Activated CD4-positive, alpha-beta T cell treated with anti-CD3 and anti-CD28 coated beads for 36 hours (primary cell): ENCODE data around the gene C20orf173. TPM values are rescaled to one million over a fixed set of nuclear protein-coding genes. Genes with fewer than 3 reads are reported as not detected.
"Not testable (repeated sequence)": the region's sequence is repeated elsewhere in the genome, so short reads cannot be mapped to it uniquely, and the experiment has no call there.

Experiments used
- ATAC-seq: fragments of 200-7000 bp; cut with Tn5 transposase; one replicate; pipeline ENCODE4 v1.10.0; 2021; ENCODE audit warnings: mild to moderate bottlenecking, moderate library complexity
- CTCF ChIA-PET: fragments of 350-600 bp; sonication (Branson Sonifier 250); formaldehyde crosslinking; loops from one replicate; lab custom pipeline; 2021; ENCODE audit warnings: antibody characterized with exemption; lab: Charles Lee
- POLR2A ChIA-PET: fragments of 350-600 bp; sonication (Branson Sonifier 250); formaldehyde crosslinking; loops from one replicate; lab custom pipeline; 2021; ENCODE audit warnings: antibody characterized with exemption, inconsistent platforms; lab: Charles Lee
- DNase-seq: peaks from one replicate; pipeline ENCODE4 v3.0.0-alpha.2; 2020
- H3K27ac Mint-ChIP-seq: one replicate; pipeline ENCODE4 v1.8.0; 2021; ENCODE audit warnings: mixed read lengths
- H3K27me3 Mint-ChIP-seq: one replicate; pipeline ENCODE4 v1.8.0; 2021; ENCODE audit warnings: mixed read lengths
- H3K36me3 Mint-ChIP-seq: one replicate; pipeline ENCODE4 v1.8.0; 2021; ENCODE audit warnings: low read depth, mixed read lengths
- H3K4me1 Mint-ChIP-seq: one replicate; pipeline ENCODE4 v1.8.0; 2021; ENCODE audit warnings: mixed read lengths
- H3K4me3 Mint-ChIP-seq: one replicate; pipeline ENCODE4 v1.8.0; 2021; ENCODE audit warnings: mild to moderate bottlenecking, moderate library complexity, mixed read lengths
- H3K9me3 Mint-ChIP-seq: one replicate; pipeline ENCODE4 v1.8.0; 2021; ENCODE audit warnings: low read depth, mixed read lengths
- intact Hi-C, 2 experiments: fragments of 100-400 bp; cut with DNase I in 1 of 2; cut with micrococcal nuclease in 1 of 2; formaldehyde crosslinking; loops; one replicate each; pipeline versions ENCODE4 v1.14.2 to v1.15.1; 2022 to 2024; cut with DNase I, micrococcal nuclease
- total RNA-seq, 2 experiments: library from RNA; stranded (reverse); gene quantifications; one replicate each; pipeline ENCODE4 v1.2.3, GENCODE V29; 2021

C20orf173 gene
- total RNA-seq, 2 experiments from 2014 or later = not detected

GRCh38 chr20:35546127-35546526, 16.7 kb upstream of the C20orf173 start:
- ChIA-PET POLR2A (no interaction called here), CTCF (interaction anchor here (0.8 kb wide), 1 partner anchor 447 kb away, joined by 3 read pairs; no protein-coding TSS in a partner anchor)
- H3K36me3 Mint-ChIP-seq = peaks cover 12% of the 10 kb centered on the region
- no peaks in the 10 kb centered on the region for H3K9me3 Mint-ChIP-seq
- intact Hi-C loops = no loop called here
- DNase-seq (no peak), ATAC-seq (no peak)
- no peaks in the 10 kb centered on the region for H3K27me3 Mint-ChIP-seq
- H3K4me1 Mint-ChIP-seq = peaks cover 15% of the 10 kb centered on the region
- H3K27ac Mint-ChIP-seq = no peak overlapping the region
- H3K4me3 Mint-ChIP-seq = no peak overlapping the region

- H3K9me3 Mint-ChIP-seq, H3K27me3 Mint-ChIP-seq, ATAC-seq, DNase-seq, H3K4me3 Mint-ChIP-seq, H3K27ac Mint-ChIP-seq, POLR2A ChIA-PET, CTCF ChIA-PET: not testable (repeated sequence)
- Mint-ChIP-seq H3K36me3 (peaks cover 10% of the 10 kb centered on the region), H3K4me1 (peaks cover 15% of the 10 kb centered on the region)
- intact Hi-C loops = loop anchor here (5.0 kb wide), 8 partner anchors 72 to 1858 kb away; partner anchors contain the start of genes CPNE1 (in 1 of the 2), E2F1 (in 1 of the 2), EDEM2 (in 1 of the 2) and RALY (in 1 of the 2)
Observed at GRCh38 chr20:35544941-35545340, 15.5 kb upstream of the C20orf173 start.

GRCh38 chr20:35544436-35544835, 15.0 kb upstream of the C20orf173 start:
- Mint-ChIP-seq H3K36me3 (peaks cover 8% of the 10 kb centered on the region), H3K9me3 (no peaks in the 10 kb centered on the region), H3K27ac (no peak overlapping the region), H3K4me3 (no peak overlapping the region), H3K27me3 (no peaks in the 10 kb centered on the region), H3K4me1 (peaks cover 15% of the 10 kb centered on the region)
- CTCF ChIA-PET = interaction anchor here (1.1 kb wide), 1 partner anchor 75 kb away, joined by 3 read pairs; no protein-coding TSS in a partner anchor
- POLR2A ChIA-PET = no interaction called here
- no peak for ATAC-seq
- DNase-seq = no peak
- intact Hi-C loops = loop anchor here (5.0 kb wide), 8 partner anchors 73 to 1857 kb away; partner anchors contain the start of genes CPNE1 (in 1 of the 2), E2F1 (in 1 of the 2), EDEM2 (in 1 of the 2) and RALY (in 1 of the 2)

- ATAC-seq = no peak
- peak overlapping the region; percentile 83 for H3K4me3 Mint-ChIP-seq
- peak overlapping the region; percentile 83 for H3K27ac Mint-ChIP-seq
- no peaks in the 10 kb centered on the region for H3K27me3 Mint-ChIP-seq
- intact Hi-C loops = loop anchor here (1.0 to 5.0 kb wide), 16 partner anchors 73 to 1856 kb away; partner anchors contain the start of genes CPNE1 (in 2 of the 2), RBM12 (in 2 of the 2), SCAND1 (in 2 of the 2) and AAR2 (in 1 of the 2)
- ChIA-PET CTCF (interaction anchor here (0.7 to 1.0 kb wide), 2 partner anchors 58 to 341 kb away, joined by 3 read pairs; no protein-coding TSS in a partner anchor), POLR2A (interaction anchor here (0.5 to 2.0 kb wide), 5 partner anchors 52 to 411 kb away, joined by 3 to 9 read pairs (median 5); partner anchors contain the start of gene SCAND1)
- H3K36me3 Mint-ChIP-seq = peaks cover 4% of the 10 kb centered on the region
- no peaks in the 10 kb centered on the region for H3K9me3 Mint-ChIP-seq
- H3K4me1 Mint-ChIP-seq = peaks cover 15% of the 10 kb centered on the region
- no peak for DNase-seq
Observed at GRCh38 chr20:35542990-35543389, 13.5 kb upstream of the C20orf173 start.

- peak within 1 kb of the TSS; percentile 83 for H3K27ac Mint-ChIP-seq
- intact Hi-C loops = loop anchor here (1.0 to 5.0 kb wide), 19 partner anchors 74 to 1855 kb away; partner anchors contain the start of genes CEP250 (in 2 of the 2), CPNE1 (in 2 of the 2), RBM12 (in 2 of the 2) and SCAND1 (in 2 of the 2)
- ChIA-PET CTCF (interaction anchor here (0.7 to 1.3 kb wide), 4 partner anchors 59 to 413 kb away, joined by 3 to 5 read pairs (median 3); partner anchors contain the start of gene SCAND1), POLR2A (interaction anchor here (0.6 to 2.0 kb wide), 6 partner anchors 74 to 412 kb away, joined by 3 to 9 read pairs (median 5); partner anchors contain the start of genes CEP250, SCAND1 and SPAG4)
- DNase-seq (peak; percentile 99), ATAC-seq (peak; percentile 99)
- H3K9me3 Mint-ChIP-seq = no peaks in the 10 kb centered on the region
- H3K27me3 Mint-ChIP-seq = no peaks in the 10 kb centered on the region
- H3K36me3 Mint-ChIP-seq = peaks cover 4% of the 10 kb centered on the region
- H3K4me3 Mint-ChIP-seq = peak within 1 kb of the TSS; percentile 83
- peaks cover 15% of the 10 kb centered on the region for H3K4me1 Mint-ChIP-seq
Observed at GRCh38 chr20:35541783-35542662, 12.6 kb upstream of the C20orf173 start, which contains the start of gene ERGIC3. ERGIC3 (plus strand) TSS chr20:35542078; CDS start chr20:35542098, 20 bp downstream.

- Mint-ChIP-seq H3K9me3 (no peaks in the 10 kb centered on the region), H3K27me3 (no peaks in the 10 kb centered on the region), H3K36me3 (peaks cover 4% of the 10 kb centered on the region), H3K27ac (peak overlapping the region; percentile 34), H3K4me3 (peak overlapping the region; percentile 83), H3K4me1 (peaks cover 15% of the 10 kb centered on the region)
- POLR2A ChIA-PET = interaction anchor here (1.2 to 2.0 kb wide), 5 partner anchors 74 to 413 kb away, joined by 3 to 9 read pairs (median 5); partner anchors contain the start of genes CEP250, SCAND1 and SPAG4
- CTCF ChIA-PET = interaction anchor here (0.6 to 1.3 kb wide), 3 partner anchors 10 to 414 kb away, joined by 3 to 5 read pairs (median 3); partner anchors contain the start of gene SCAND1
- DNase-seq = no peak
- intact Hi-C loops = loop anchor here (1.0 to 5.0 kb wide), 12 partner anchors 76 to 1854 kb away; partner anchors contain the start of genes CEP250 (in 1 of the 2), CPNE1 (in 1 of the 2), E2F1 (in 1 of the 2) and EDEM2 (in 1 of the 2)
- no peak for ATAC-seq
Observed at GRCh38 chr20:35541118-35541782, 11.8 kb upstream of the C20orf173 start.

- Mint-ChIP-seq H3K9me3 (no peaks in the 10 kb centered on the region), H3K4me1 (peaks cover 15% of the 10 kb centered on the region), H3K4me3 (no peak overlapping the region), H3K36me3 (peaks cover 4% of the 10 kb centered on the region), H3K27me3 (no peaks in the 10 kb centered on the region), H3K27ac (no peak overlapping the region)
- ChIA-PET CTCF (interaction anchor here (0.6 kb wide), 1 partner anchor 237 kb away, joined by 3 read pairs; no protein-coding TSS in a partner anchor), POLR2A (no interaction called here)
- ATAC-seq (peak; percentile 20), DNase-seq (peak; percentile 58)
- intact Hi-C loops = loop anchor here (5.0 kb wide), 8 partner anchors 78 to 1852 kb away; partner anchors contain the start of genes CPNE1 (in 1 of the 2), E2F1 (in 1 of the 2), EDEM2 (in 1 of the 2) and RALY (in 1 of the 2)
Observed at GRCh38 chr20:35539756-35540212, 10.3 kb upstream of the C20orf173 start.

GRCh38 chr20:35527122-35527769, 2.2 kb downstream of the C20orf173 start:
- H3K36me3 Mint-ChIP-seq = no peaks in the 10 kb centered on the region
- CTCF ChIA-PET = interaction anchor here (0.6 to 0.9 kb wide), 3 partner anchors 137 to 608 kb away, joined by 3 read pairs; no protein-coding TSS in a partner anchor
- H3K4me3 Mint-ChIP-seq = no peak overlapping the region
- POLR2A ChIA-PET = no interaction called here
- no peak for ATAC-seq
- H3K27ac Mint-ChIP-seq = no peak overlapping the region
- H3K9me3 Mint-ChIP-seq = no peaks in the 10 kb centered on the region
- no peaks in the 10 kb centered on the region for H3K4me1 Mint-ChIP-seq
- intact Hi-C loops = no loop called here
- H3K27me3 Mint-ChIP-seq = no peaks in the 10 kb centered on the region
- DNase-seq = no peak

GRCh38 chr20:35525639-35526038, 3.8 kb downstream of the C20orf173 start:
- no peak overlapping the region for H3K27ac Mint-ChIP-seq
- ATAC-seq (no peak), DNase-seq (no peak)
- intact Hi-C loops = no loop called here
- no peak overlapping the region for H3K4me3 Mint-ChIP-seq
- H3K4me1 Mint-ChIP-seq = no peaks in the 10 kb centered on the region
- H3K27me3 Mint-ChIP-seq = no peaks in the 10 kb centered on the region
- CTCF ChIA-PET = interaction anchor here (0.7 to 1.7 kb wide), 4 partner anchors 10 to 625 kb away, joined by 3 read pairs; no protein-coding TSS in a partner anchor
- POLR2A ChIA-PET = no interaction called here
- no peaks in the 10 kb centered on the region for H3K36me3 Mint-ChIP-seq
- no peaks in the 10 kb centered on the region for H3K9me3 Mint-ChIP-seq
